Gastroesophageal sphincter (tissue), 4 donors: ENCODE measurements around the gene HOXC6. TPM values are rescaled to one million over a fixed set of nuclear protein-coding genes. Genes with fewer than 3 reads are reported as not detected.

Experiments used
- ATAC-seq: fragments of 150-250 bp; one replicate; pipeline ENCODE4 v1.9.1; 2016; ENCODE audit warnings: mild to moderate bottlenecking, moderate library complexity
- H3K27ac ChIP-seq, 4 donors: fragments of 200-600 bp; sonication (generic) in 3 of 4; 1 replicate in 3 of 4; 2 replicates in 1 of 4; pipeline ENCODE4 v1.5.1; 2016 to 2019
- H3K27me3 ChIP-seq: fragments of 200-600 bp; sonication (generic); one replicate; pipeline ENCODE4 v1.5.1; 2019
- H3K36me3 ChIP-seq, 2 donors: fragments of 200-600 bp; sonication (generic); one replicate each; pipeline ENCODE4 v1.5.1; 2019; ENCODE audit warnings: control low read depth in 1 of 2
- H3K4me1 ChIP-seq, 3 donors: fragments of 200-600 bp; sonication (generic); 1 replicate in 2 of 3; 2 replicates in 1 of 3; pipeline ENCODE4 v1.5.1; 2016 to 2019; ENCODE audit warnings: control low read depth in 2 of 3
- H3K4me3 ChIP-seq, 2 donors: fragments of 200-600 bp; sonication (generic); one replicate each; pipeline ENCODE4 v1.5.1; 2019; ENCODE audit warnings: mild to moderate bottlenecking in 1 of 2, moderate library complexity in 1 of 2
- H3K9me3 ChIP-seq, 3 donors: fragments of 200-600 bp; sonication (generic); one replicate each; pipeline ENCODE4 v1.5.1; 2017 to 2019; ENCODE audit warnings: control low read depth in 2 of 3
- EP300 ChIP-seq: sonication (generic); formaldehyde crosslinking; IDR thresholded peaks from one replicate; pipeline ENCODE4 v1.6.1; 2017; ENCODE audit warnings: antibody characterized with exemption, mild to moderate bottlenecking
- POLR2A ChIP-seq, 2 donors: fragments of 450-650 bp; IDR thresholded peaks; one replicate each; pipeline ENCODE4 v1.6.1; 2017; ENCODE audit warnings: antibody characterized with exemption in 2 of 2, mild to moderate bottlenecking in 2 of 2, moderate library complexity in 1 of 2
- POLR2AphosphoS5 ChIP-seq: sonication (generic); formaldehyde crosslinking; IDR thresholded peaks from one replicate; pipeline ENCODE4 v1.6.1; 2017; ENCODE audit warnings: antibody characterized with exemption
- WGBS, 2 donors: methylation state at CpG; one replicate each; pipeline ENCODE4 v1.1.5; 2018; ENCODE audit warnings: low coverage in 1 of 2; 5-methylcytosine and 5-hydroxymethylcytosine counted together
- total RNA-seq, 4 donors: library from RNA; depleted of rRNA; stranded (reverse); fragments of >200 nt; gene quantifications; one replicate each; pipeline ENCODE4 v1.1.0, GENCODE V29; 2016
- TF ChIP-seq, protein P1 (sequence below), 4 experiments: fragments of 200-600 bp in 2 of 4; fragments of 450-650 bp in 2 of 4; sonication (generic) in 1 of 4; IDR thresholded peaks; one replicate each; pipeline ENCODE4 v1.5.1; 2017 to 2019; ENCODE audit warnings: antibody characterized with exemption in 4 of 4, mild to moderate bottlenecking in 2 of 4, moderate library complexity in 2 of 4

The HOXC6 gene
- total RNA-seq, 4 donors from 2014 or later: 0.50 TPM; not detected in 3

DNA sequence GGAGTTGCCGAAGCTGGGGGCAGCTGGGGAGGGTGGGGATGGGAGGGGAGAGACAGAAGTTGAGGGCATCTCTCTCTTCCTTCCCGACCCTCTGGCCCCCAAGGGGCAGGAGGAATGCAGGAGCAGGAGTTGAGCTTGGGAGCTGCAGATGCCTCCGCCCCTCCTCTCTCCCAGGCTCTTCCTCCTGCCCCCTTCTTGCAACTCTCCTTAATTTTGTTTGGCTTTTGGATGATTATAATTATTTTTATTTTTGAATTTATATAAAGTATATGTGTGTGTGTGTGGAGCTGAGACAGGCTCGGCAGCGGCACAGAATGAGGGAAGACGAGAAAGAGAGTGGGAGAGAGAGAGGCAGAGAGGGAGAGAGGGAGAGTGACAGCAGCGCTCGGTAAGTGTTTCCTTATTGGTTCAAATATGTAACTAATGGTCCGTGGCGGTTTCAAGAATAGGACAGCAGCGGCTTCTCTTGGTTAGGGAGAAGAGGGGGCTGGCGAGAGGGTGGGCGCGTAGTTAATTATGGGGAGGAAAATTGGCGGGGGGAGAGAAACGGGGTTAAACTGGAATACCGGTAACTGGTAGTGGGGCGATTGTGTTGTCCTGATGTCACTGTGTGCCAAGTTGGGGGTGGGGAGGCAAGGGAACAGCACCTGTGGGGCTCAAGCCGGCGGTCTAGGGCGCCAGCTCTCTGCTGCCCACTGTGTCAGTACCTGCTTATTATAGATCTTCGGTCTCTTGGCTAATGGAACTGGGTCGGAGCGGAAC is 11.0 kb upstream of the HOXC6 start:
- Histone ChIP-seq H3K36me3 (no peaks in the 10 kb centered on the region), H3K27ac (peak overlapping the region in 2 of 4 donors; percentile 51 to 72), H3K9me3 (no peaks in the 10 kb centered on the region), H3K27me3 (peaks cover 99% of the 10 kb centered on the region), H3K4me3 (peak overlapping the region; percentile 25 to 54), H3K4me1 (peaks cover 0 to 48% (median 14%) of the 10 kb centered on the region in 3 donors)
- 5% methylated on average over 10 to 20 of the region's 24 CpGs for WGBS, 2 donors
- ATAC-seq: peak; percentile 18
- TF ChIP-seq, protein P1, sequence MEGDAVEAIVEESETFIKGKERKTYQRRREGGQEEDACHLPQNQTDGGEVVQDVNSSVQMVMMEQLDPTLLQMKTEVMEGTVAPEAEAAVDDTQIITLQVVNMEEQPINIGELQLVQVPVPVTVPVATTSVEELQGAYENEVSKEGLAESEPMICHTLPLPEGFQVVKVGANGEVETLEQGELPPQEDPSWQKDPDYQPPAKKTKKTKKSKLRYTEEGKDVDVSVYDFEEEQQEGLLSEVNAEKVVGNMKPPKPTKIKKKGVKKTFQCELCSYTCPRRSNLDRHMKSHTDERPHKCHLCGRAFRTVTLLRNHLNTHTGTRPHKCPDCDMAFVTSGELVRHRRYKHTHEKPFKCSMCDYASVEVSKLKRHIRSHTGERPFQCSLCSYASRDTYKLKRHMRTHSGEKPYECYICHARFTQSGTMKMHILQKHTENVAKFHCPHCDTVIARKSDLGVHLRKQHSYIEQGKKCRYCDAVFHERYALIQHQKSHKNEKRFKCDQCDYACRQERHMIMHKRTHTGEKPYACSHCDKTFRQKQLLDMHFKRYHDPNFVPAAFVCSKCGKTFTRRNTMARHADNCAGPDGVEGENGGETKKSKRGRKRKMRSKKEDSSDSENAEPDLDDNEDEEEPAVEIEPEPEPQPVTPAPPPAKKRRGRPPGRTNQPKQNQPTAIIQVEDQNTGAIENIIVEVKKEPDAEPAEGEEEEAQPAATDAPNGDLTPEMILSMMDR (IDR thresholded peaks at IDR 0.05): no peak
- TF ChIP-seq POLR2A (IDR thresholded peaks at IDR 0.05) (no peak), EP300 (no peak), POLR2AphosphoS5 (no peak)

DNA sequence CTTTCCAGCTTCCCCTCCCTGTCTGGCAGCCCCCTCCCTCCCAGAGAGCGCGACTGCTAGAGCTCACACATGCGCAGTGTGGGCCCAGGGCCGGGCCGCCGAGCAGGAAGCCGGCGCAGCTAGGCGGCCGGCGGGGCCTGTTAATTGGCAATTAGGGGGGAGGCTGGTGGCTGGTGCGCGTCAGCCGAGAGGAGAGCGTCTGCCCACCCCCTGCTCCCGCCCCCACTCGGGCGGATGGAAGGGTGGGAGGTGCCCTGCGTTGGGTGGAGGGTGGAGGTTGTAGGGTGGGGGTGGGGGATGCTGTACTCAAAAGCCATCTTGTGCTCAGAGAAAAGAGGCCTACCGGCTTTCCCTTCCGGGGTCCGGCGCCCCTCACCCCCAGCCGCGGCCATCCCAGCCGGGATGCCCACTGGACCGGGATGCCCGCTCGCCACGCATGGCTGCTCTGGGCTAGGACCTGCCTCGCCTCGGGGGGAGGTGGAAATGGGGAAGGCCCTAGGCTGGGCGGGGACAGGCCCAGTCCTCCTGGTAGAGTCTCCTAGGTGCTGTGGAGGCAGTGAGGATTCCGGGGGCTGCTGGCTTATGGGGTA is 10.3 kb upstream of the HOXC6 start:
- Histone ChIP-seq H3K27me3 (peaks cover 99% of the 10 kb centered on the region), H3K36me3 (no peaks in the 10 kb centered on the region), H3K27ac (peak overlapping the region in 3 of 4 donors; percentile 41 to 72 (median 51)), H3K4me3 (peak overlapping the region; percentile 25 to 54), H3K9me3 (no peaks in the 10 kb centered on the region), H3K4me1 (peaks cover 0 to 48% (median 14%) of the 10 kb centered on the region in 3 donors)
- TF ChIP-seq, protein P1 (IDR thresholded peaks at IDR 0.05): peak in 1 of 4 experiments; percentile 34
- TF ChIP-seq POLR2AphosphoS5: peak; percentile 31
- no peak for TF ChIP-seq EP300
- WGBS, 2 donors: no CpG with 5 or more reads among the region's 34 CpGs
- peak; percentile 83 for ATAC-seq

DNA sequence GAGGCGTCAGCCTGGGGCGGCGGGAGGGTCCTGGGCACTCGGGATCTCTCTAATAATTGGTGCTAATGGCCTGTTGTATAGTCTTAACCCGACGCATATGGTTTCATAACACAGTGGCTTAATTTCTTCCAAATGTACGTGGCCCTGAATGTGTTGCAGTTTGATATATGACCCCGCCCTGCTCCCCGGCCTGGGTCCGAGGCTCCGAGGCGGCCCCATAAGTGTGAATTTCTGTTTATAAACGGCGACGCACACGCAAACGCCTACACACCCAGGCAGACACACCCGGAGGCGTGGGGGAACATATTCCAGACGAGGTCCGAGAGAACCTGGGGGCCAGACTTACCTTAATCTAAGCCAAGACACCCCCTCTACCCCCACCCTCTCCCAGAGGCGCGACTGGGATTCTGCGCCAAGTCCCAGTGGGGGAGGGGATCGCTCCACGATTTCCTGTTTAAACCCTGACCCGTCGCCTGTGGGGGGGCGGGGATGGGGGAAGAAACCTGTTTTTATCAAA is 9.7 kb upstream of the HOXC6 start:
- Histone ChIP-seq H3K9me3 (no peaks in the 10 kb centered on the region), H3K27me3 (peaks cover 99% of the 10 kb centered on the region), H3K4me3 (peak overlapping the region in 1 of 2 donors; percentile 54), H3K27ac (peak overlapping the region in 3 of 4 donors; percentile 41 to 72 (median 51)), H3K4me1 (peaks cover 0 to 48% (median 14%) of the 10 kb centered on the region in 3 donors), H3K36me3 (no peaks in the 10 kb centered on the region)
- 44% methylated on average over 6 of the region's 29 CpGs; no CpG with 5 or more reads in 1 of the 2 donors for WGBS, 2 donors
- no peak for TF ChIP-seq POLR2A (IDR thresholded peaks at IDR 0.05)
- ATAC-seq: no peak

DNA sequence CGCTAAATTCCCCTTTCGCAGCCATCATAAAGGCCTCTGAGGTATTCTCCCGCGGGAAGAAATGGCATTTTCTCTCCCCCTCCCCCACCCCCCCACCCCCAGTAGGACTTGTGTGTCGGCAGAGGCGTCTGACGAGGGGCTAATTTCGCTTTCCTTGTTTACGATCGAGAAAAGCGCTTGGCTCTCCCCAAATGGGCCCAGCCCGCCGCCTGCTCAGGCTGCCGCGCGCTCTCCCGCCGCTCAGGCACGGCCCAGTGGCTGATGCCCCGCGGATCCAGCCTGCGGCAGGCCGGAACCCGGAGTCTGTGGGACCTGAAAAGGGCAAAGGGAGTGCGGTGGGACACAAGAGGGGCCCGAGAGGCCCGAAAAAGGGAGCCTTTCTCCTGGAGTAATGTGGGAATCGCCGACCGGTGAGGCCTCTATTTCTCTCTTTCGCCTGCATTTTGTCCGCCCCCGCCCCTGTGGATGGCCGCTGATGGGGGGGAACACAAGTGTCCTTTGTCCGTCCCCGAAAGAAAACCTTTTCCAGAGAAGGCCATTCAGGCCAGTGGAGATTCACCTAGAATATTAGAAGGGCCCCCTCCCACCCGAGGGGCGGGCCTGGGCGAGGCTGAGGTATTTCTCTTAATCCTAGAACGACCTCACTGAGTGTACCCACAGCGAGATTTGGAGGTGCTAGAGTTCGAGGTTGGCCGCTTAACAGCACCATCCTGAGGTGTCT is 9.0 kb upstream of the HOXC6 start:
- WGBS, 2 donors: 33 to 56% methylated on average over 2 to 20 of the region's 43 CpGs
- no peak for ATAC-seq
- TF ChIP-seq, protein P1 (IDR thresholded peaks at IDR 0.05): no peak
- TF ChIP-seq POLR2A (IDR thresholded peaks at IDR 0.05): no peak
- TF ChIP-seq POLR2AphosphoS5: no peak
- no peak for TF ChIP-seq EP300
- H3K4me3 ChIP-seq: peak overlapping the region in 1 of 2 donors; percentile 54
- H3K4me1 ChIP-seq: peaks cover 0 to 45% (median 13%) of the 10 kb centered on the region in 3 donors
- peaks cover 99% of the 10 kb centered on the region for H3K27me3 ChIP-seq
- no peaks in the 10 kb centered on the region for H3K36me3 ChIP-seq
- peak overlapping the region in 1 of 4 donors; percentile 72 for H3K27ac ChIP-seq
- H3K9me3 ChIP-seq: no peaks in the 10 kb centered on the region

DNA sequence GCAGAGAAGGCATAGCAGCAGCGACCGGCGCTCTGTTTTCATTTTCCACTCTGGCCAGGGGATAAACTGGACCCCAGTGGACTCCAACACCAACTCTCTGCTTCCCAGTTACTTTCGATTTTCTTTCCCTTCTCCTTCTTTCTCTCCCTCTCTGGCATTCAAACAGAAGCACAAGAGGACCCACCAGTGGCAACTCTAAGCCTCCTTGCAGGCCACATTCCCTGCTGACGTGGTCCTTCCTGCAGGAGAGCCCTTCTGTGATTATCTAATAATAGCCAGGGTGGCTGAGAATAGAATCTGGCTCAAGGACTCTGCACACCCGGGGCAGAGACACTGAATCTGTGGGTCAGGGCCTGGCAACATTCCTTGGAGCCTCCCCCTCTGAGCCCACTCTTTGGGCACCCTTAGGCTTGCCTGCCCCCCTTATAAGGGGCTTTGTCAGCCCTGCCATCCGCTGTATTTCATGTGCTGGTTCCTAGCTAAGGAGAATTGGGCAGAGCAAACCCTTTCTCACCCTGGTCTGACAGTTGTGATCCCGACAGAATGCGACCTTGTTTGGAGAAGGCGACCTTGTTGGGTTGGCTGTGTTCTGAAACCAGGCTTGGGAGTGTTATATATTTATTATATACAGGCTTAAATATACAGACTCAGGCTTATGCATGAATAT is 8.2 kb upstream of the HOXC6 start:
- H3K27me3 ChIP-seq: peaks cover 99% of the 10 kb centered on the region
- no peak for ATAC-seq
- WGBS, 2 donors: 49 to 60% methylated on average over 6 to 8 of the region's 10 CpGs
- TF ChIP-seq, protein P1 (IDR thresholded peaks at IDR 0.05): no peak
- TF ChIP-seq POLR2AphosphoS5: no peak
- no peak for TF ChIP-seq POLR2A (IDR thresholded peaks at IDR 0.05)
- no peak for TF ChIP-seq EP300
- no peaks in the 10 kb centered on the region for H3K36me3 ChIP-seq
- H3K4me1 ChIP-seq: peaks cover 0 to 40% (median 9%) of the 10 kb centered on the region in 3 donors
- no peak overlapping the region for H3K4me3 ChIP-seq
- H3K9me3 ChIP-seq: no peaks in the 10 kb centered on the region
- peak overlapping the region in 1 of 4 donors; percentile 72 for H3K27ac ChIP-seq
